B cell (primary cell): ENCODE results near the gene ANKRD29.

ENCODE experiments used
- EZH2 ChIP-seq: IDR thresholded peaks from 2 replicates; pipeline ENCODE4 v1.6.1; 2012; ENCODE audit warnings: borderline replicate concordance, low read depth, mild to moderate bottlenecking, moderate library complexity, low read length; ENCODE audit not compliant: insufficient read depth, poor library complexity, severe bottlenecking
- TF ChIP-seq, protein P1 (sequence below): fragments of 200-600 bp; IDR thresholded peaks from one replicate; pipeline ENCODE4 v1.8.0; 2022; ENCODE audit warnings: antibody characterized with exemption, mild to moderate bottlenecking

DNA sequence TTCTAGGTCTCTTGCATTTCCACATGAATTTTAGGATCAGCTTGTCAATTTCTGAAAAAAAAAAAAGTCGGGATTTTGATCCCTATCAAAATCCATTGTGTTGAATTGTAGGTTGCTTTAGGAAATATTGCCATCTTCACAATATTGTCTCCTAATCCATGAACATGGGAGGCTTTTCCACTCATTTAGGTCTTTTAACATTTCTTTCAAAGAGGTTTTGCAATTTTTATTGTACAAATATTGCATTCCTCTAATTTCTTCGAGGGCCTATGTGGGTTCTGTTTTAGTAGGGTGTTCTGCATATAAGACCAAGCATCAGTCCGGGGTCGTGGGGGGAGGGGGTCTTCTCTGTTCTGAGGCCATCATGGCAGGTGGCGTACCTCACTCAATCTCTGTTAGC, 25.8 kb upstream of the ANKRD29 start:
- TF ChIP-seq, protein P1, sequence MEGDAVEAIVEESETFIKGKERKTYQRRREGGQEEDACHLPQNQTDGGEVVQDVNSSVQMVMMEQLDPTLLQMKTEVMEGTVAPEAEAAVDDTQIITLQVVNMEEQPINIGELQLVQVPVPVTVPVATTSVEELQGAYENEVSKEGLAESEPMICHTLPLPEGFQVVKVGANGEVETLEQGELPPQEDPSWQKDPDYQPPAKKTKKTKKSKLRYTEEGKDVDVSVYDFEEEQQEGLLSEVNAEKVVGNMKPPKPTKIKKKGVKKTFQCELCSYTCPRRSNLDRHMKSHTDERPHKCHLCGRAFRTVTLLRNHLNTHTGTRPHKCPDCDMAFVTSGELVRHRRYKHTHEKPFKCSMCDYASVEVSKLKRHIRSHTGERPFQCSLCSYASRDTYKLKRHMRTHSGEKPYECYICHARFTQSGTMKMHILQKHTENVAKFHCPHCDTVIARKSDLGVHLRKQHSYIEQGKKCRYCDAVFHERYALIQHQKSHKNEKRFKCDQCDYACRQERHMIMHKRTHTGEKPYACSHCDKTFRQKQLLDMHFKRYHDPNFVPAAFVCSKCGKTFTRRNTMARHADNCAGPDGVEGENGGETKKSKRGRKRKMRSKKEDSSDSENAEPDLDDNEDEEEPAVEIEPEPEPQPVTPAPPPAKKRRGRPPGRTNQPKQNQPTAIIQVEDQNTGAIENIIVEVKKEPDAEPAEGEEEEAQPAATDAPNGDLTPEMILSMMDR, result no peak
- no peak for TF ChIP-seq EZH2
